ENCODE results near the gene MAB21L3. TPM values are rescaled to one million over a fixed set of nuclear protein-coding genes. Genes with fewer than 3 reads are reported as not detected.

The MAB21L3 gene
- total RNA-seq, 3 donors from 2014 or later: 0.29 to 0.80 TPM; not detected in 1

- Histone ChIP-seq H3K27ac (no peak overlapping the region), H3K9me3 (no peaks in the 10 kb centered on the region), H3K4me3 (no peak overlapping the region), H3K4me1 (no peaks in the 10 kb centered on the region), H3K36me3 (no peaks in the 10 kb centered on the region), H3K27me3 (no peaks in the 10 kb centered on the region)
- intact Hi-C loops (cut with DNase I; ENCODE audit: low total_unique reads): loop anchor here (5.0 kb wide), 1 partner anchor 334 kb away; no protein-coding TSS in a partner anchor
- no peak for TF ChIP-seq POLR2AphosphoS5 (IDR thresholded peaks at IDR 0.05)
- TF ChIP-seq POLR2A (IDR thresholded peaks at IDR 0.05): no peak
- no peak for TF ChIP-seq CTCF (IDR thresholded peaks at IDR 0.05)
- no peak for DNase-seq (ENCODE audit: low spot score in 2 of 2)
Measured at GRCh38 chr1:116152950-116153691, 41.9 kb downstream of the MAB21L3 start.

- no peak overlapping the region for H3K4me3 ChIP-seq
- H3K9me3 ChIP-seq: no peaks in the 10 kb centered on the region
- no peak overlapping the region for H3K27ac ChIP-seq
- no peaks in the 10 kb centered on the region for H3K4me1 ChIP-seq
- H3K27me3 ChIP-seq: no peaks in the 10 kb centered on the region
- no peak for DNase-seq (ENCODE audit: low spot score in 2 of 2)
- H3K36me3 ChIP-seq: no peaks in the 10 kb centered on the region
- intact Hi-C loops (cut with DNase I; ENCODE audit: low total_unique reads): loop anchor here (5.0 kb wide), 1 partner anchor 334 kb away; no protein-coding TSS in a partner anchor
- no peak for TF ChIP-seq POLR2AphosphoS5 (IDR thresholded peaks at IDR 0.05)
- no peak for TF ChIP-seq POLR2A (IDR thresholded peaks at IDR 0.05)
- TF ChIP-seq CTCF (IDR thresholded peaks at IDR 0.05): no peak
Measured at GRCh38 chr1:116153692-116154031, 42.5 kb downstream of the MAB21L3 start.

- H3K27ac ChIP-seq: no peak overlapping the region
- no peak for DNase-seq (ENCODE audit: low spot score in 2 of 2)
- no peaks in the 10 kb centered on the region for H3K4me1 ChIP-seq
- H3K9me3 ChIP-seq: no peaks in the 10 kb centered on the region
- intact Hi-C loops (cut with DNase I; ENCODE audit: low total_unique reads): loop anchor here (5.0 kb wide), 1 partner anchor 333 kb away; no protein-coding TSS in a partner anchor
- H3K36me3 ChIP-seq: no peaks in the 10 kb centered on the region
- no peaks in the 10 kb centered on the region for H3K27me3 ChIP-seq
- TF ChIP-seq CTCF (IDR thresholded peaks at IDR 0.05) (no peak), POLR2AphosphoS5 (IDR thresholded peaks at IDR 0.05) (no peak), POLR2A (IDR thresholded peaks at IDR 0.05) (no peak)
- H3K4me3 ChIP-seq: no peak overlapping the region
Measured at GRCh38 chr1:116154536-116154935, 43.3 kb downstream of the MAB21L3 start.

GRCh38 chr1:116157096-116157495 is 45.9 kb downstream of the MAB21L3 start:
- Histone ChIP-seq H3K4me1 (no peaks in the 10 kb centered on the region), H3K27me3 (no peaks in the 10 kb centered on the region), H3K27ac (no peak overlapping the region), H3K4me3 (no peak overlapping the region), H3K36me3 (no peaks in the 10 kb centered on the region), H3K9me3 (no peaks in the 10 kb centered on the region)
- intact Hi-C loops (cut with DNase I; ENCODE audit: low total_unique reads): no loop called here
- TF ChIP-seq POLR2AphosphoS5 (IDR thresholded peaks at IDR 0.05) (no peak), CTCF (IDR thresholded peaks at IDR 0.05) (no peak), POLR2A (IDR thresholded peaks at IDR 0.05) (no peak)
- DNase-seq (ENCODE audit: low spot score in 2 of 2): no peak

GRCh38 chr1:116159177-116159576 is 48.0 kb downstream of the MAB21L3 start:
- intact Hi-C loops (cut with DNase I; ENCODE audit: low total_unique reads): no loop called here
- Histone ChIP-seq H3K27me3 (no peaks in the 10 kb centered on the region), H3K4me1 (peaks cover 0 to 1% of the 10 kb centered on the region in 2 donors), H3K4me3 (no peak overlapping the region), H3K27ac (no peak overlapping the region), H3K36me3 (no peaks in the 10 kb centered on the region), H3K9me3 (no peaks in the 10 kb centered on the region)
- no peak for DNase-seq (ENCODE audit: low spot score in 2 of 2)
- no peak for TF ChIP-seq CTCF (IDR thresholded peaks at IDR 0.05)
- no peak for TF ChIP-seq POLR2AphosphoS5 (IDR thresholded peaks at IDR 0.05)
- no peak for TF ChIP-seq POLR2A (IDR thresholded peaks at IDR 0.05)

Data from breast epithelium (tissue), 4 donors.